GM12892 (cell line): ENCODE results near the gene TAF11L2.
"Not testable (repeated sequence)": the region's sequence is repeated elsewhere in the genome, so short reads cannot be mapped to it uniquely, and the experiment has no call there.

Source experiments
- DNase-seq: peaks from one replicate; pipeline ENCODE4 v3.0.0; 2011; ENCODE audit not compliant: insufficient read length
- FAIRE-seq: peaks from 2 replicates; lab custom pipeline; 2011; peaks lifted over from hg19 to GRCh38; lab: Jason Lieb, UNC
- POLR2A ChIP-seq: IDR thresholded peaks from 2 replicates; pipeline ENCODE4 v1.6.1; 2011; ENCODE audit warnings: low read depth, low read length, control low read depth
- POLR2AphosphoS5 ChIP-seq: IDR thresholded peaks from 2 replicates; pipeline ENCODE4 v1.6.1; 2011; ENCODE audit warnings: low read depth, low read length, control low read depth
- TAF1 ChIP-seq: IDR thresholded peaks from 2 replicates; pipeline ENCODE4 v1.6.1; 2011; ENCODE audit warnings: low read depth, mild to moderate bottlenecking, control low read depth, low read length, borderline replicate concordance

TAF11L2 gene

DNA sequence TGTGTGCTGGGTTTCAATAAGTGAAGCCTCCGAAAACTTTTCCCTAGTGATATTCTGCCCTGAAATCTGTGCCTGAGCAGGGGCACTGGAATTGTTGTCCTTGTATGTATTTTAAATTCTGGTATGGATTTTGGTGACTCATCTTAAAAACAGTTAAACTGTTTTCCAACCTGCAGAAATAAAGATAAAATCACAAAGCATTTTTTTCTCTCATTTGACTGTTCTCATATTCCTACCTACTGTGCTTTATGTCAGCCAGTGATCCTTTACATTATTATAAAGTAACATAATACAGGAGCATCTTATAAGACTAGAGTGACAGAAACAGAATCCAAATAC, 10.9 kb upstream of the TAF11L2 start:
- DNase-seq (no peak), FAIRE-seq (no peak)
- TF ChIP-seq POLR2A (no peak), TAF1 (no peak), POLR2AphosphoS5 (no peak)

GRCh38 chr5:17491257-17491656, 6.8 kb upstream of the TAF11L2 start:
- not testable (repeated sequence) for DNase-seq, FAIRE-seq

DNA sequence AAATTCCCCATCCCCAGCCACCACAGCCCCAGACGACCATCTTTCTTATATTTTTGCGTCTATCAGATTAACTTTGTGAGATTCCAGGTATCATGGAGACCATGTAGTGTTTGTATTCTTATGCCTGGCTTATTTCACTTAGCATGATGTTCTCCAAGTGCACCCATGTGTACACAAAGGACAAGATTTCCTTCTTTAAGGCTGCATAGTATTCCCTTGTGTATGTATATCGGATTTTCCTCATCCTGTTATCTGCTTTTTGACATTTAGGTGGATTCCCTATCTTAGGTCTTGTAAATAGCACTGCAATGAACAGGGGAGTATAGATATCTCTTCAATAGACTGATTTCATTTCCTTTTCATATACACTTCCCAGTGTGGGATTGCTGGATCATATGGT, 5.3 kb upstream of the TAF11L2 start:
- no peak for TF ChIP-seq POLR2A
- no peak for DNase-seq
- no peak for FAIRE-seq

- DNase-seq, result no peak
- no peak for FAIRE-seq
- TF ChIP-seq POLR2AphosphoS5 (no peak), TAF1 (no peak), POLR2A (no peak)
These were observed 585 bp upstream of the TAF11L2 start for GRCh38 chr5:17497446-17497845.

GRCh38 chr5:17511775-17512325, 13.8 kb downstream of the TAF11L2 start:
- no peak for DNase-seq
- no peak for FAIRE-seq
- no peak for TF ChIP-seq POLR2A
- no peak for TF ChIP-seq POLR2AphosphoS5
- TF ChIP-seq TAF1, result no peak

DNA sequence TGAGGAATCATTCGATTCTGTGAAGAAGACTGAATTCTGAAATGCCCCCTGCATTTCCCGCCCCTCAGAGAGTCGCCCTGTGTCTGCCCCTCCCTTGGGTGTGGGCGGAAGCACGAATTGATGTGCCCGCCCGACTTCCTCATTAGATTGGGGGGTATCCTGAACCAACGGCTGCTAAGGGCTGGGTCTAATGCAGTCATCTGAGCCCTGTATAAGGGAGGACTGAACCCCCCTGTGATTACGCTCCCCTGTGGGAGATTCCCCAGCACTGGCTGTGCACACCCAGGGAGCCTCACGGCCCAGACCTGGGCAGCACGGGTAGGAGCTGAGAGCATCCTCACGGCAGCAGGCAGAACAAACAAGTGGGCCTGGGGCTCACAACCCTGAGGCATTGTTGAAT, 19.5 kb downstream of the TAF11L2 start:
- not testable (repeated sequence) for DNase-seq, FAIRE-seq

DNA sequence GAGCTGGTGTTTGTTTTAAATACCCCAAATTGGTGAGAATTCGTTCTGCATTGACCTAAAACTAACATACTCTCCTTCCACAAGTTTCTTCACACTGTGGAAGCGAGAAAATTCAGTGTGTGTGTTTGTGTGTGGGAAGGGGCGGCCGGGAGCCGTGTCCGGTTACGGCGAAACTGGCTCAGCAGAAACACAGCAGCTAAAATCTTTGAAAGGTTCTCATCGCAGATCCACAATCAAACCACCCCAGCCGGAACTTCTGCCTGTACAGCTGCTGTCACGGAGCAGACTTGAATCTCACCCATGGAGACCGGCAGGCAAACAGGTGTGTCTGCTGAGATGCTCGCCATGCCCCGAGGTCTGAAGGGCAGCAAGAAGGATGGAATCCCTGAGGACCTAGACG, 20.0 kb downstream of the TAF11L2 start, which contains the start of gene TAF11L3:
Gene TAF11L3 (plus strand): TSS at position 301 of the 400 bp plus-strand sequence.
- FAIRE-seq, DNase-seq: not testable (repeated sequence)

DNA sequence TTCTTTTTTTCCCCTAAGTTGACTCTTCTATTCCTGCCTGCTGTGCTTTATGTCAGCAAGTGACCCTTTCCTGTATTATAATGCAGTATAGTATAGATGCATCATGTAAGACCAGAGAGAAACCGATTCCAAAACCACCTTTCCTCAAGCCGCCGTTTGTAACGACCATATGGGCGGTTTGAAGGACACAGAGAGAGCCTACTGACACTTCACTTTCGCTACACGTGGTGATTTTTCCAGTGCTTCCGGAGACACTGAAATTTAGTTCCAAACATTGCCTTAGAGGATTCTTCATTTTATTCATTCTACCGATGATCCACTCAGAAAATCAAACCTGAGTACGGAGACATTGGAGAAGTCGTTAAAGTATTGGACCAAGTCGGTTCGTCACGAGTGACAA, 21.5 kb downstream of the TAF11L2 start:
- not testable (repeated sequence) for DNase-seq, FAIRE-seq

GRCh38 chr5:17521501-17521900, 23.5 kb downstream of the TAF11L2 start, which contains the start of gene TAF11L4:
TAF11L4 (plus strand) TSS chr5:17521801.
- not testable (repeated sequence) for DNase-seq, FAIRE-seq

DNA sequence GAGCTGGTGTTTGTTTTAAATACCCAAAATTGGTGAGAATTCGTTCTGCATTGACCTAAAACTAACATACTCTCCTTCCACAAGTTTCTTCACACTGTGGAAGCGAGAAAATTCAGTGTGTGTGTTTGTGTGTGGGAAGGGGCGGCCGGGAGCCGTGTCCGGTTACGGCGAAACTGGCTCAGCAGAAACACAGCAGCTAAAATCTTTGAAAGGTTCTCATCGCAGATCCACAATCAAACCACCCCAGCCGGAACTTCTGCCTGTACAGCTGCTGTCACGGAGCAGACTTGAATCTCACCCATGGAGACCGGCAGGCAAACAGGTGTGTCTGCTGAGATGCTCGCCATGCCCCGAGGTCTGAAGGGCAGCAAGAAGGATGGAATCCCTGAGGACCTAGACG, 26.9 kb downstream of the TAF11L2 start, which contains the start of gene TAF11L5:
Gene TAF11L5 (plus strand): TSS at position 301 of the 400 bp plus-strand sequence.
- not testable (repeated sequence) for DNase-seq, FAIRE-seq

GRCh38 chr5:17526504-17526903, 28.5 kb downstream of the TAF11L2 start:
- FAIRE-seq, DNase-seq: not testable (repeated sequence)

DNA sequence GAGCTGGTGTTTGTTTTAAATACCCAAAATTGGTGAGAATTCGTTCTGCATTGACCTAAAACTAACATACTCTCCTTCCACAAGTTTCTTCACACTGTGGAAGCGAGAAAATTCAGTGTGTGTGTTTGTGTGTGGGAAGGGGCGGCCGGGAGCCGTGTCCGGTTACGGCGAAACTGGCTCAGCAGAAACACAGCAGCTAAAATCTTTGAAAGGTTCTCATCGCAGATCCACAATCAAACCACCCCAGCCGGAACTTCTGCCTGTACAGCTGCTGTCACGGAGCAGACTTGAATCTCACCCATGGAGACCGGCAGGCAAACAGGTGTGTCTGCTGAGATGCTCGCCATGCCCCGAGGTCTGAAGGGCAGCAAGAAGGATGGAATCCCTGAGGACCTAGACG, 30.3 kb downstream of the TAF11L2 start, which contains the start of gene TAF11L6:
Gene TAF11L6 (plus strand): TSS at position 301 of the 400 bp plus-strand sequence.
- DNase-seq, FAIRE-seq: not testable (repeated sequence)
